Psoas muscle (tissue), 8 donors: ENCODE results near the gene PON1. TPM values are rescaled to one million over a fixed set of nuclear protein-coding genes. Genes with fewer than 3 reads are reported as not detected.

Source experiments
- ATAC-seq, 4 donors: fragments of 200-7000 bp; cut with Tn5 transposase; one replicate each; pipeline ENCODE4 v1.9.1; 2020; ENCODE audit warnings: moderate library complexity in 3 of 4, mild to moderate bottlenecking in 2 of 4
- DNase-seq, 2 donors: peaks; one replicate each; pipeline ENCODE4 v3.0.0-alpha.2; 2020
- H3K27ac ChIP-seq: fragments of 200-600 bp; one replicate; pipeline ENCODE4 v1.8.0; 2022
- H3K27me3 ChIP-seq, 3 donors: fragments of 200-600 bp in 1 of 3; one replicate each; pipeline versions ENCODE4 v1.6.1 to v1.8.0; 2013 to 2022; ENCODE audit warnings: low read length in 2 of 3, mild to moderate bottlenecking in 2 of 3, moderate library complexity in 1 of 3; ENCODE audit not compliant: insufficient read depth in 3 of 3
- H3K36me3 ChIP-seq, 2 donors: fragments of 200-600 bp in 1 of 2; one replicate each; pipeline versions ENCODE4 v1.6.1 to v1.8.0; 2013 to 2022; ENCODE audit warnings: low read depth in 1 of 2, mild to moderate bottlenecking in 1 of 2, moderate library complexity in 1 of 2; ENCODE audit not compliant: insufficient read depth in 1 of 2
- H3K4me1 ChIP-seq: fragments of 200-600 bp; one replicate; pipeline ENCODE4 v1.8.0; 2022
- H3K4me3 ChIP-seq: fragments of 200-600 bp; one replicate; pipeline ENCODE4 v1.8.0; 2022; ENCODE audit warnings: mild to moderate bottlenecking
- H3K9me3 ChIP-seq: fragments of 200-600 bp; one replicate; pipeline ENCODE4 v1.8.0; 2022
- CTCF ChIP-seq: fragments of 200-600 bp; IDR thresholded peaks from one replicate; pipeline ENCODE4 v1.8.0; 2022; ENCODE audit warnings: antibody characterized with exemption
- WGBS, 3 donors: extraction: QIAGEN DNeasy Blood & Tissue Kit; methylation state at CpG; one replicate each; pipeline versions ENCODE4 v1.1.6 to v1.1.7; 2013; 5-methylcytosine and 5-hydroxymethylcytosine counted together
- intact Hi-C, 2 donors: fragments of 100-400 bp; cut with DNase I; formaldehyde crosslinking; loops; one replicate each; pipeline versions ENCODE4 v1.11.0 to v1.14.2; 2022
- polyA plus RNA-seq, 3 donors: library from polyadenylated mRNA; stranded (reverse); fragments of 200-250 nt; gene quantifications; one replicate each; pipeline ENCODE4 v1.2.3, GENCODE V29; 2013
- total RNA-seq, 4 donors: library from RNA; stranded (reverse); fragmentation: NEBNext Ultra II Directional in 2 of 4; extraction: Animal tissue kit (Norgen Biotek cat#: 25700) in 2 of 4; gene quantifications; one replicate each; pipeline versions ENCODE4 v1.2.1 to v1.2.4, GENCODE V29; 2021 to 2023
- donor health status: healthy with polysubstance abuse.
- donor health status: DM: no; HTN: no; CAD: no; lungs with moderate emphysema.
- donor health status: Bipolar disorder and iron deficiency.
- donor health status: healthy.
- donor health status: DM: yes; HTN: yes; CAD: no.
- donor health status: DM: no; HTN: no; CAD: no.
- donor health status: DM: no; HTN: no; CAD: no.
- donor health status: DM: yes; HTN: yes; CAD: no.

The PON1 gene
- total and polyA plus RNA-seq, 7 donors = 0.04 to 0.10 TPM; not detected in 5

- Histone ChIP-seq H3K27ac (no peak overlapping the region), H3K36me3 (no peaks in the 10 kb centered on the region), H3K4me3 (no peak overlapping the region), H3K9me3 (no peaks in the 10 kb centered on the region), H3K27me3 (no peaks in the 10 kb centered on the region), H3K4me1 (no peaks in the 10 kb centered on the region)
- DNase-seq (no peak), ATAC-seq (no peak)
- WGBS, 3 donors = 9 to 27% (median 12%) methylated on average over 3 of the region's 3 CpGs
- intact Hi-C loops = no loop called here
- no peak for TF ChIP-seq CTCF
These were observed 33.3 kb upstream of the PON1 start for GRCh38 chr7:95357623-95358022.

GRCh38 chr7:95342642-95343307 is 18.4 kb upstream of the PON1 start:
- Histone ChIP-seq H3K9me3 (no peaks in the 10 kb centered on the region), H3K27ac (no peak overlapping the region), H3K4me1 (no peaks in the 10 kb centered on the region), H3K4me3 (no peak overlapping the region), H3K36me3 (no peaks in the 10 kb centered on the region), H3K27me3 (no peaks in the 10 kb centered on the region)
- intact Hi-C loops = no loop called here
- WGBS, 3 donors = 78 to 79% (median 78%) methylated on average over 4 of the region's 4 CpGs
- no peak for ATAC-seq
- DNase-seq = no peak
- TF ChIP-seq CTCF = no peak

- 91 to 93% (median 92%) methylated on average over 3 of the region's 3 CpGs for WGBS, 3 donors
- no peak for DNase-seq
- Histone ChIP-seq H3K27me3 (no peaks in the 10 kb centered on the region), H3K9me3 (no peaks in the 10 kb centered on the region), H3K4me3 (no peak overlapping the region), H3K36me3 (no peaks in the 10 kb centered on the region), H3K4me1 (no peaks in the 10 kb centered on the region), H3K27ac (no peak overlapping the region)
- no peak for ATAC-seq
- no peak for TF ChIP-seq CTCF
- intact Hi-C loops = no loop called here
These were observed 17.7 kb upstream of the PON1 start for GRCh38 chr7:95342029-95342428.

GRCh38 chr7:95340491-95340890 is 16.2 kb upstream of the PON1 start:
- Histone ChIP-seq H3K4me1 (no peaks in the 10 kb centered on the region), H3K36me3 (no peaks in the 10 kb centered on the region), H3K27ac (no peak overlapping the region), H3K9me3 (no peaks in the 10 kb centered on the region), H3K4me3 (no peak overlapping the region), H3K27me3 (no peaks in the 10 kb centered on the region)
- DNase-seq (no peak), ATAC-seq (no peak)
- no peak for TF ChIP-seq CTCF
- intact Hi-C loops = no loop called here
- 95 to 100% (median 98%) methylated on average over 2 of the region's 2 CpGs for WGBS, 3 donors

- Histone ChIP-seq H3K27me3 (no peaks in the 10 kb centered on the region), H3K27ac (no peak overlapping the region), H3K9me3 (no peaks in the 10 kb centered on the region), H3K36me3 (no peaks in the 10 kb centered on the region), H3K4me3 (no peak overlapping the region), H3K4me1 (no peaks in the 10 kb centered on the region)
- intact Hi-C loops = no loop called here
- no peak for TF ChIP-seq CTCF
- WGBS, 3 donors = 78 to 86% (median 81%) methylated on average over 3 of the region's 3 CpGs
- DNase-seq (no peak), ATAC-seq (no peak)
These were observed 14.5 kb upstream of the PON1 start for GRCh38 chr7:95338832-95339231.
